Skeletal muscle cell (primary cell): ENCODE measurements around the gene ARID1B.
"Not testable (repeated sequence)": the region's sequence is repeated elsewhere in the genome, so short reads cannot be mapped to it uniquely, and the experiment has no call there.

Source experiments
- DNase-seq: peaks from one replicate; pipeline ENCODE4 v3.0.0-alpha.2; 2010; ENCODE audit warnings: low read depth
- H3K4me3 ChIP-seq: 2 replicates; pipeline ENCODE4 v1.5.1; 2011; ENCODE audit warnings: low read depth, mild to moderate bottlenecking, control low read depth, low read length, moderate library complexity

Gene ARID1B

DNA sequence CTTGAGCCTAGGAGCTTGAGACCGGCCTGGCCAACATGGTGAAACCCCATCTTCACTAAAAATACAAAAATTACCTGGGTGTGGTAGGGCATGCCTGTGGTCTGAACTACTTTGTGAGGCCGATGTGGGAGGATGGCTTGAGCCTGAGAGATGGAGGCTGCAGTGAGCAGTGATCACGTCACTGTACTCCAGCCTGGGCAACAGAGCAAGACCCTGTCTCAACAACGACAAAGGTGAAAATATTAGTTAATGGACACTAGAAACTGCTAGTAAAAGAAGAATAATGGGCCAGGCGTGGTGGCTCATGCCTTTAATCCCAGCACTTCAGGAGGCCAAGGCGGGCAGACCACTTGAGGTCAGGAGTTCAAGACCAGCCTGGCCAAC is 168.6 kb downstream of the ARID1B start:
- not testable (repeated sequence) for DNase-seq, H3K4me3 ChIP-seq

DNA sequence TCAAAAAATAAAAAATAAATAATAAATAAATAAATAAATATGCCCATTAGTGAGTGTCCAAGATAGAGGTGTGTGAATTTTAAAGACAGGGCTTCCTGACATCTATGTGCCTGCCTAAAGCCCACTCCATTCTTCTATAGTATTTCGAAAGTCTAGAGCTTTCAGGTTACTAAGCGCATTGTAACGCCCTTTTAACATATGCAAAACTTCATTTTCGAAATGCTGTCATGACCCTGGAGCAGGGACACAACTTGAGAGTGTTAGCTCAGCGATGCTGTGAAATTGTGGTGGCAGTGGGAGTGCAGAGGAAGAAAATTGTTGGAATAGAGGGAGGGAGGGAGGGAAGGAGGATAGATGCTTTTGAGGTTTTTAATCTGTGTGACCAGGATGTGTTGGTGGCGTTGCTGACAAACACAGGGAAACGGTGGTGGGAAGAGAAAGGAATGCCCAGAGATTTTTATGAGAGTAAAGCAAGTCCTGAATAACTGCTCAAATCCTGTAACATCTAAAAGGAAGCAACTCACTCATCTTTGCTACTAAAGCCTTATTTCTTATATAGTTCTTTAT is 169.3 kb downstream of the ARID1B start:
- no peak overlapping the region for H3K4me3 ChIP-seq
- no peak for DNase-seq

DNA sequence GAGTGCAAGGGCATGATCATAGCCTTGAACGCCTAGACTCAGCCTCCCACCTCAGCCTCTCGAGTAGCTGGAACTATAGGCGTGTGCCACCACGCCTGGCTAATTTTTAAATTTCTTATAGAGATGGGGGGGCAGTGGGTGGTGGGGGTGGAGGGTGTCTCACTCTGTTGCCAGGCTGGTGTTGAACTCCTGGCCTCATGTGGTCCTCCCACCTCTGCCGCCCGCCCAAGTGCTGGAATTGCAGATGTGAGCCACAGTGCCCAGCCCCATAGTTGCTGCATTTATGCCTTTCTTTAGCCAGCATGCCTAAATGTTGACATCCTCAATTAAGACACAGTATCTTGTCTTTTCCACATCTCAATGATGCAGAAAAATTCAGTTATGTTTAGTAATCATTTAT is 171.1 kb downstream of the ARID1B start:
- H3K4me3 ChIP-seq = no peak overlapping the region
- DNase-seq = no peak

DNA sequence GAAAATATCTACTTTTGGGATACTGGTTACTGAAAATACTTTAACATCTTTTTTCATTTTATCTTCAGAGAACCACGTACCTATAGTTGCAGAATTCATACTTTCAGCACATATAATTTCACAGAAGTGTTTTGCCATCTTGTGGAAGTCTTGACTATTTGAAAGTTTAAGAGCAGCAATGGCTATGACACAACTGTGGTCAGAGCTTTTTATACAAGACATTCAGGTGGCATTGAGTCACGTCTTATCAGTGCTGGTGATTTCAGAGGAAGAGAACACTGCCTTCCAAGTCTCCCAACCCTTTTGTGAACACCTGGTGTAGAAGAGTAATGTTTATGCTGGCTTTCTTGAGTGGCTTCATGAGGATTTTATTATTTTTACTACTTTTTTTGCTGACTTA is 171.6 kb downstream of the ARID1B start:
- no peak overlapping the region for H3K4me3 ChIP-seq
- DNase-seq = no peak

DNA sequence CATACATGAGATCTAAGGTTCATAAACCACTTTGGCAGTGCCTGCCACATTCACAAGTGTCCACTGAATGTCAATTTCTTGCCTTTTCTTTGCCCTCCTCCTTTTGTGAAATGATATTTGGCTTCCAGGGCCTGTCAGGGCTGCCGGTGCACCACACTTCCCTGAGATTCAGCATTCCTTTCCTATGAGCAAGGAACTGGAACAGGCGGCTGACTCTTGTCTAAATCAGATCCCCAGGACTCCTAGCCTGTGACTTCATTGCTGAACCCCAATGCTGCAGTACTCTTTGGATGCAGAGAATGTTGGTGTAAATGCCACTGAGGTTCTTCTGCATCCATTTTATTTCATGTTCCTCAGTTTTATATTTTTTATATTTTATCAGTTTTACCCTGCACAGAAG is 172.2 kb downstream of the ARID1B start:
- no peak for DNase-seq
- no peak overlapping the region for H3K4me3 ChIP-seq

DNA sequence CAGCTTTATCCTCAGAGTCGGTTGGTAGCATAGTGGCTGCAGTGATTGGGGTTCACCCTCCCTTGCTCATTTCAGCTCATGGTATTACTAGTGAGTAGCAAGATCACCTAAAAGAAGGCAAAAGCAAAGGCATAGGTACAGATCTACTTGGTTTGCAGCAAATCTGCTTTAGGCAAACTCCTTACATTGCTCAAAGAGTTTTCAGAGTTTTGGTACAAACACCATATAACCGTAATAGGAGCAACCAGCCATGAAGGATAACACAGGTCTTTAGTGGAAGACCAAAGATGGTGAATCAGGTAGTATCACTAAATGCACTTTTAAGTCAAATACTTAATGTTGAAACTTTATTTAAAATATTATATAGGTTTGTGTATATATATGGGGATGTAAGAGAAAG is 172.9 kb downstream of the ARID1B start:
- no peak overlapping the region for H3K4me3 ChIP-seq
- DNase-seq = no peak

DNA sequence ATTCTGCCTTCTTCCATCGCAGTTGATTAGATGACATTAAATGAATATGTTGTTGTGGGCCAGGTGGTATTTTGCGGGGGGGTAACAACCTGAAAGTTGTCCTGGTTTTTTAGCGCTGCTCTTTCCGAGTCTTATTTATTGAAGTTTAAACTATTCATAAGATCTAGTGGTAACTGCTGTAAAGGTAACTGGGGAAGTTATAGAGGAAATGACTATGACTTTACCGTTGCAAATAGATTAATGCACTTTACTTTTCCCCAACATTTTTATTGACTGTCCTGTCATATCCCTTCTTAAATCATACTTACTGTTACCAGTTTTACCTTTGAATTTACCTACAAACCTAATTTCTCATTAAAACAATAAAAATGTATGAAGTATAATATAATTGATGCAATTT is 173.4 kb downstream of the ARID1B start:
- no peak for DNase-seq
- no peak overlapping the region for H3K4me3 ChIP-seq

DNA sequence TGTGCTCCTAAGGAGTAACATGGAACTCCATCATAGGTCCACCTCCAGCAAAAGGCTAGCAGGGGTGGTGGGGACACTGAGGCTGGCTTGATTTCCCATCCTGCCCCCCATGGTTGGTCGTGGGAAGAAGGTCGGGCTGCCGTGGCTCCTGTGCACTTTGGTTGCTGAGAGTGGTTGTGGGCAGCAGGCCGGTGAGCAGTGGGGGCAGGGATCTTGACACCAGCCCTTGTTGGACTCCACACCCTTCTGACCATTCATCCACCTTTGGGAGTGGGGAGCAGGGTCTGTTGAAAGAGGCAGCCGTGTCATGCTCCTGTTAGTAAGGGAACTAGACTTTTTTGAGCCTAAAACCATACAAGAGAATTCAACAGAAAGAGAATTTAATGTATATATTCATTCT is 175.2 kb downstream of the ARID1B start:
- DNase-seq = no peak
- H3K4me3 ChIP-seq = no peak overlapping the region

DNA sequence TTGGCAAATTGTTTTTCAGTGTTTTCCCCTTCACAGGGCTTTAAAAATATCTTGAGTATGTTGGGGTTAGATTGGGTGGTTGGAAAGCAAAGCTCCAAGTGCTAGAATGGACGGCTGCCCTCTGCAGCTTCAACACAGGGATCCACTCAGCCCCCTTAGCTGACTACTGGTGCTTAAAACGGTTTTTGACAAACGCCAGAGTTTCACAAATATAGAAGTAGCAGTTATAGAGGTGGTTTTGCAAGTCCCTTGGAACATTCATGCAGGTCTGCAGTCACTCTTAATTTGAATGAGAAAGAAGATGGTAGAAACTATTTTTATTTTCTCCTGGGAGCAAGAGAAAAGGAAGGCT is 175.9 kb downstream of the ARID1B start:
- DNase-seq = no peak
- H3K4me3 ChIP-seq = peak overlapping the region; percentile 38

DNA sequence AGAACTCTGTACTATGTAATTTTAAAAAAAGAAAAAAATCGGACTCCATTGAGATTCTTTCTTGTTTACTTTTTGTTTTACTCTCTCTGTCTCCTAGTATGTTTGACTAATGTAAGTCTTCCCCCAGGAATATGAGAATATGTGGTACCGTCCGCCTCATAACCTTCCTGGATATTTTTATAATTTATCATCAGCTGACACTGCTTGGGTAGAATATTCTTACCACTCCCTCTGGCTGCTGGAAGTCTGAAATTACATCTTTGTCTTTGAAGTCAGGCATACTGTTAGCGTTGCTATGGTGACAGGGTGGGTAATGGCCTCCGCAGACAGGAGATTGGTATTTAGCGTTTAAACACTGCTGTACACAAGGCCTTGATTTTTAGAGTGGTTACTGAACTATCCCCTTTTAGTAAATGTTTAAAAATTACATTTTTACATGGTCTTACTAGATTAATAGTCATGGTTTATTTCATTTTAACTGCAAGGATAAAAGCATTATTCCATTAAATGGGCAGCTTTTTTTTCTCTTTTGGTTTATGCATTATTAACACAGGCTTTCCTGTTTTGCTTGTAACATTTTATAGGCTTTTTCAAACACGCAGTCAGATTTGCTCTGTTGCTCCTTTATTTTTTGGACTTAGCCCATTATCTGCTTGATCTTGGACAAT is 176.4 kb downstream of the ARID1B start:
- DNase-seq = peak; percentile 96
- H3K4me3 ChIP-seq = peak overlapping the region; percentile 38

DNA sequence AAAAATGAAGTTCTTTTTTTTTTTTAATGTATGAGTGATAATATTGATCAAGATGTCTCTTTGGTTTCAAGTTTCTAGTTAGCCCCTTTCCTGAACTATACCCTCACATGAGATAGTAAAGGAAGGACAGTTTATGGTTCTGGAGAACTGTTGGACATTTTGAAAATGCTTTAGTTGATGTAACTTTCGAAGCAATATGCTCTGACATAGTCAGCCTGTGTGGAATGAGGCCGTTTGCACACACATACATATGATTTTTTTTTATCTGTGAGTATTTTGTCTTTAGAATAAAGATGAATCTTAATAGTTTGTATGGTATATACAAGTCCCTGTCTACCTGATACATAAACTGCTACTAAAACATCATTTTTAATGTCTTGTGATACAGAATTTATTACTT is 177.0 kb downstream of the ARID1B start:
- no peak overlapping the region for H3K4me3 ChIP-seq
- no peak for DNase-seq

DNA sequence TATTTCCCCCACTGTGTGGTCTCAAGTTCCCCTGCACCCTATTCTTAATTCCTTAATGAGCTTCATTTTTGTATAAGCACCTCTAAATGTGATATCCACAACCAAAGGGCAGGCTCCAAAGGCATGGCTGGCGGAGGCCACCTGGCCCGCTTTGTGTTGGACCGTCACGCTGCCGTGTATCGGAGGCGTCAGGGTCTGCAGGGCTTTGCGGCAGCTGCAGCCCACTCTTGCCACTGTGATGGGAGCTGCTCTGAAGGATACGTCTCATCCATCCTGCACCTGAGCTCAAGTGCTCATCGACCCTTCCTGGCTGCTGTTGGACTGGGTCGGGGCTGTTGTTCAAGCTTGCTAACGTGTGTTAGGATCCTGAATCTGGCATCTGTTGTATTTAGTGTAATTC is 177.6 kb downstream of the ARID1B start:
- no peak for DNase-seq

DNA sequence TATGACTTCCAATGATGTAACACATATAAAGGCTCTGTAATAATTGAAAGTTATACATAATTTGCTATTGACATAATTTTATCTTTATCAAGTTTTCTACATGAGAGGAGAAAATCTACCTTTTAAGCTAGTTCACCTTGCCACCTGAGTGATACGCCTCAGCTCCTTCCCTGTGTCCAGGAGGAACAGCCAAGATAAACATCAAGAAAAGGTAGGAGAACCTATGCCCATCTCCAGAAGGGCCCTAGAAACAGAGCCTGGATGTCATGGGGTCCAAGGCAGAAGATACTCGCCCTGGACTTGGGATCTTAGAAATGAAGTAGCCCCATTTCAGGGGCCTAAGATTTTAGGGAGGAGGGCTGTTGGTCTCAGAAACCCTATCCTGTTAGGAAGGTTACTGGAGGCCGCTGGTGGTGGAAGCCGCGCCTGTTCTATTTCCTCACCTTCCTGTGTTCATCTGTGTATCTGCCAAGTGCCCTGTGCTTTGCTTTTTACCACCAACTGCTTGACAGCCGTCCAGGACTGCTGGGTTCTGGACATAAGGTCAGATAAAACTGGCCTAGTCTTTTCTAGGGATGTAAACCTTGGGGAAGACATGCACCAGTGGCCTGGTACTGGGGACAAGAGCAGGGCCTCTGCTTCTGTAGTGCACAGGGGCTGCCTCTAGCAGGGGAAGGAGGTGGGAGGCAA is 178.5 kb downstream of the ARID1B start:
- DNase-seq = no peak
- no peak overlapping the region for H3K4me3 ChIP-seq

More for the DNA sequence above, 177.6 kb downstream of the ARID1B start:
- no peak overlapping the region for H3K4me3 ChIP-seq

DNA sequence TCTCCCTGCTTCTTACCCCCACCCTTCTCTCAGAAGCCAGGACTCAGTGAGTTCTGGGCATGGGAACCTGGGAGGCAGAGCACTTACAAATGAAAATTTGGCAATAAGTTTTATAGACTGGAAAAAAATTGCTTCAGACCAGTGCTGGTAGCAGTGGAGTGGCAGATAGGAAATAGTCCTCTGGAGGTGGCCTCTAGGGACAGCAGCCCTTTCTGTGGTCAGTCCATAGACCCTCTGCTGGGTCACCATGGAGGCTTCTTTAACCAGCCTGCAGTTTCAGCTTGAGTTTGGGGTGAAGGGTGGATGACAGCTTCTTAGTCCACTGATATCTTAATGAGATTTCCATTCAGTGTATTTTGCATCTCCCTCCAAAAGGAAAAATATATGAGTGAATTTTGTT is 179.1 kb downstream of the ARID1B start:
- DNase-seq = no peak
- no peak overlapping the region for H3K4me3 ChIP-seq

DNA sequence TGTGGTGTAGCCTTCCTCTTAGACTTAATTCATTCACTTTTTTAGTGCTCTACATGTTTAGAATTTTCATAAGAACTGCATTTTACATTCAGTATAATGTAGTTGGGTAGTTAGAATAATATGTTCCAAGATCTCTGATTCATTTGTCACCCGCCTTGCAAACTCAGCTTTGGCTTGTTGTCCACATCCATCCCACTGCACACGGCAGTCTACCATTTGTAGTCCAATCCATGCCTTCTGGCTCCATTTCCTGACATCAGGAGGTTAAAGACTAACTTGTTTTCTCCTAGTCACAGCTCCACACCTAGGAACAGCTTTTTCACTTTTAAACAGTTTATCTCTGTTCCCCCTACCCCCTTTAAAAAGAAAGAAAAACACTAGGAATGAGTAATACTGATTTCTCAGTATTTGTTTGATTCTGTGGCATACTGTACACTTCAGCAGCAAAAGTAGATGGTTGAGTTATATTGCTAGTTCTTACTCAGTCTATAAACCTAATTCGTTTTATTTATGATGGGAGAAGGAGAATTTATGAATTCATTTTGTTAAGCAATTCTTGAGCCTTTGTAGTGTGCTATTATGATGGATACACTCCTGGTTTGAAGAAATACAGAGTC is 180.9 kb downstream of the ARID1B start:
- no peak overlapping the region for H3K4me3 ChIP-seq
- DNase-seq = no peak

DNA sequence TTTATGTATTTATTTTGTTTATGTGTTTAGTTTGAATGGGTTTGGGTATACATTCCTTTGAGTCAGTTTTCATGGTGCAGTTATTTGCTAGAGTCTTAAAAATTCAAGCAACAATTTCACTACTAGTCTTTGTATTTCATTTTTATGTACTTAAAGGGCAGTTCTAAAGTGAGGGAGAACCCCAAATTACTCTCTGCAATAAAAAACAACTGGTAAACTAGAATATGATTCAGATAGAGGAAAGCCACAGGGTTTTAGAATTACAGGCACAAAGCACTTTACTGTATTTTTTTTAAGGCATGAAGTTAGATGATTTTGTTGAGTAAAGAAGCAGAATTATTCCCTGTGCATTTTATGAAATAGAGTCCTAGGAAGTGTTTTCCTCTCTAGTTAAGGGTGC is 183.3 kb downstream of the ARID1B start:
- H3K4me3 ChIP-seq = no peak overlapping the region
- DNase-seq = no peak

DNA sequence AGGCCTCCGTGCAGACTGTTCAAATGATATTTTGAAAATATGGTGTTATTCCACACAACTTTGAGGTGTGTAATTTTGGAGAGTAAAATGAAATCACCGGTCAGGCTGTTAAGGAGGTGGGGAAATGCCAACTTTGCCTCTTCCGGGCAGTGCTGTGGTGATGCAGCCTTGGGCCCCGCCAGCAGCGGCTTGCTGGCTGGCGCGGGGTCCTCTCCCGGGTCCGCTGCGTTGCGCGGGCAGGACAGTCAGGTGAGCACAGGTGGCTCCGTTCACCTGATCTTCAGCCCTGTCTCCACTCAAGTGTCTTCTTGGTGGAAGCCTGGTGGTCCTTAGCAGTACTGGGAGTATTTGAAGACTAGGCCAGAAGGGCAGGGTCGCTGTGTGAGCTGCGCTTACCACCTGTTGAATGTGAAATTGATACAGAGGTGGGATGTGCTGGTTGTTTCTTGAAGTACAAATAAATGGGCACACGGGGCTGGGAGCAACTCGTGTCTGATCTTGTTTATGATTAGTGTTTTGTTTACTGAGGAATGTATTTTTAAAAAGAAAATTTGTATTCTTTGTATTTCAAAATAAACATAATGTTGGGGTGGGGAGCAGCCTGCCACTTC is 184.2 kb downstream of the ARID1B start:
- DNase-seq = no peak
- H3K4me3 ChIP-seq = no peak overlapping the region

DNA sequence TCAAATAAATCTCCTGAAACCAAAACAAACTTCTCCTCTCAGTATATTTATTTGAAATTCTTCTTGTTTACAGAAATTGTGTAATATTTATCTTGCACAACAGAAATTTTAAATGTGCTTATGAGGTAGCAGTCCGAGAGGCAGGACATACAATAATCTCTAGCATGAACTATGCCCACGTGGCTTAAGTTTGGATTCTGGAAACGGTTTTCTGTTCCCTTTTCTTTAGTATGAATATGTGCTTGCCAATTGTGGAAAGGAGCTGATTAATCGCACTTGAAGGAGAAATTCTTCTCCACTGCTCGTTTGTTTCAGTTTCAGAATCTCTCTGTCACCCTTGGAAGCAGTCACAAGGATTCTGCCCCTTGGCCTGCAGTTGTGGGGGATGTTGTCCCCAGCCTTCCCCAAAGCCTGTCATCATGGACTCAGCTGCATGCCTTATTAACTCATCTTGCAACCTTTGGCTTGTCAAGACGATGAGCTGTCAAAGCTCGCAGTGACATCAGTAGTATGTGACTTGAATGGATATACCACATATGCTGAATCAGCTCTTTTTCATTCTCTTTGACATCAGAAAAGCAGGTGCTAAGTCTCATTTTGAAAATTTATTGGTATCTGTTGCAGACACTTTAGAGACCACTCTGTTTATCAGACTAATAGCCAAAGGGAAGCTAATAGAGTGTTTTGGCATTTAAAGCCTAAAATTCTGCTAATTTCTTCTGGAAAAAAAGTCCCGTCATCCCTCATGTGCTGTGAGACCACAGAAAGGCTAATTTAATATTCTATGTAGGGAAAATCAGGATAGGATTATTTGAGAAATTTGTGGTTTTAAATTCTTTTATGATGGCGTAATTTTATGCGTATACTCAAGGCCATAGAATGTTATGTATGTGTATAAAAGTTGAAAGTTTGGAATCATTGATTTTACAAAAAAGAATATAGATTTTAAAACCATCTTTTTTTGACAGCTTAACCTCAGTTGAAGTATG is 186.8 kb downstream of the ARID1B start:
- peak overlapping the region; percentile 20 for H3K4me3 ChIP-seq
- no peak for DNase-seq

DNA sequence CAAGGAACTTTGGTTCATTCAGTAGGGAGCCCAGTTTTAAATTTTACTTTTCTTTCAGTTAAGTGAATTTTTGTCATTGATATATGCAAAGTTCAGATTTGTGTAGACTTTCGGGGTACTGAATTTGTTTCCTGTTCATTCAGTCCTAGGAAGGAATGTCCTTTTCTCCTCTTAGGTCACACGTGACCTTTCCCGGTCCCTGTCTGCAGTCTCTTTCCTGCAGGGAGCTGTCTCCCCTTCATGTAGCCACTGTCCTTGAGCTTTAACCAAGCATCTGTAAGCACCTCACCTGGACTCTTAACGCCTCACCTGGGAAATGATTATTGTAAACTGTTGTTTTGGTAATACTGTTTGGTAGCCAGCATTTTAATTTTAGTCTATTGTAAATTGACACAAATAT is 190.7 kb downstream of the ARID1B start:
- H3K4me3 ChIP-seq = no peak overlapping the region
- no peak for DNase-seq
